Ascending aorta (tissue), 2 donors: ENCODE results near the gene SEC23A. TPM values are rescaled to one million over a fixed set of nuclear protein-coding genes. Genes with fewer than 3 reads are reported as not detected.

ENCODE experiments used
- DNase-seq, 2 donors: peaks; one replicate each; pipeline ENCODE4 v3.0.0-alpha.2; 2019; ENCODE audit warnings: low spot score in 2 of 2
- H3K27ac ChIP-seq, 2 donors: fragments of 200-600 bp; sonication (generic); one replicate each; pipeline ENCODE4 v1.5.1; 2016 to 2017; ENCODE audit warnings: mild to moderate bottlenecking in 1 of 2
- H3K27me3 ChIP-seq: fragments of 200-600 bp; sonication (generic); one replicate; pipeline ENCODE4 v1.5.1; 2017
- H3K36me3 ChIP-seq, 2 donors: fragments of 200-600 bp; sonication (generic); one replicate each; pipeline ENCODE4 v1.5.1; 2016
- H3K4me1 ChIP-seq, 2 donors: fragments of 200-600 bp; sonication (generic); one replicate each; pipeline ENCODE4 v1.5.1; 2016 to 2017; ENCODE audit warnings: mild to moderate bottlenecking in 1 of 2
- H3K4me3 ChIP-seq, 2 donors: fragments of 200-600 bp; sonication (generic); one replicate each; pipeline ENCODE4 v1.5.1; 2016 to 2017; ENCODE audit warnings: mild to moderate bottlenecking in 1 of 2
- H3K9me3 ChIP-seq, 2 donors: fragments of 200-600 bp; sonication (generic); one replicate each; pipeline ENCODE4 v1.5.1; 2016
- intact Hi-C: fragments of 100-400 bp; cut with DNase I; formaldehyde crosslinking; loops from one replicate; pipeline ENCODE4 v1.15.1; 2023
- total RNA-seq: library from RNA; depleted of rRNA; stranded (reverse); fragments of >200 nt; gene quantifications from one replicate; pipeline ENCODE4 v1.1.0, GENCODE V29; 2016
- TF ChIP-seq, protein P1 (sequence below), 3 experiments: fragments of 200-600 bp in 2 of 3; fragments of 450-650 bp in 1 of 3; sonication (generic) in 2 of 3; IDR thresholded peaks; one replicate each; pipeline ENCODE4 v1.5.1; 2016 to 2019; ENCODE audit warnings: antibody characterized with exemption in 3 of 3, mild to moderate bottlenecking in 1 of 3, moderate library complexity in 1 of 3

SEC23A gene
- total RNA-seq, 1 donor from 2014 or later: 74.8 TPM

DNA sequence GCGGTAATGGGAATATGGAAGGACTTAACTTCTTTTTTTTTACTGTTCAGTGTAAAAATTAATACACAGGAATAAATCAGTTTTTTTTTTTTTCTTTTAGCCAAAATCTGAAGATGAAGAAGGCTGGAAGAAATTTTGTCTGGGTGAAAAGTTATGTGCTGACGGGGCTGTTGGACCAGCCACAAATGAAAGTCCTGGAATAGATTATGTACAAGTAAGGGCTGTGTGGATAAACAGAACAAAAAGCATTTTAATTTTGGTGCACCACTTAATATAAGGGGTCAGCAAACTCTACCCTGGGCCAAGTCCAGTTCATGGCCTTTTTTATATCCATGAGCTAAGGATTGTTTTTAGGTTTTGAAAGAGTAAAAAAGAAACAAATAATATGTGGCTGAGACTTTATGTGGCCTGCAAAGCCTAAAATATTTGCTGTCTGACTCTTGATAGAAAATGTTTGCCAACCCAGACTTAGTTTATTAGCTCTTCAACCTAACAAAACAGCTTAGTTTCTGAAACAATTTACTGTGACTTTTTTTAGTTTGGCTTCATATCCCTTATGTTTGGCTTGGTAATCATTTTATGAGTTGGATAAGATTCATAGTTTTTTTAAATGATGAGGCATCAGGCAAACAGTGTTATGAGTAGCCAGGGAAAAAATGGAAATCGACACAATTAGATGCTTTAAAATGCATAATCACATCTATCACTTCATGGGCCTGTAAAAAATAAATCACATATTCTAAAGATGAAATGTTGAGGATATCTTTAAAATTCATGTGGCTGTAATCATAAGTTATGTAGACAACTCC lies 19.5 kb upstream of the SEC23A start:
- intact Hi-C loops: no loop called here
- TF ChIP-seq, protein P1, sequence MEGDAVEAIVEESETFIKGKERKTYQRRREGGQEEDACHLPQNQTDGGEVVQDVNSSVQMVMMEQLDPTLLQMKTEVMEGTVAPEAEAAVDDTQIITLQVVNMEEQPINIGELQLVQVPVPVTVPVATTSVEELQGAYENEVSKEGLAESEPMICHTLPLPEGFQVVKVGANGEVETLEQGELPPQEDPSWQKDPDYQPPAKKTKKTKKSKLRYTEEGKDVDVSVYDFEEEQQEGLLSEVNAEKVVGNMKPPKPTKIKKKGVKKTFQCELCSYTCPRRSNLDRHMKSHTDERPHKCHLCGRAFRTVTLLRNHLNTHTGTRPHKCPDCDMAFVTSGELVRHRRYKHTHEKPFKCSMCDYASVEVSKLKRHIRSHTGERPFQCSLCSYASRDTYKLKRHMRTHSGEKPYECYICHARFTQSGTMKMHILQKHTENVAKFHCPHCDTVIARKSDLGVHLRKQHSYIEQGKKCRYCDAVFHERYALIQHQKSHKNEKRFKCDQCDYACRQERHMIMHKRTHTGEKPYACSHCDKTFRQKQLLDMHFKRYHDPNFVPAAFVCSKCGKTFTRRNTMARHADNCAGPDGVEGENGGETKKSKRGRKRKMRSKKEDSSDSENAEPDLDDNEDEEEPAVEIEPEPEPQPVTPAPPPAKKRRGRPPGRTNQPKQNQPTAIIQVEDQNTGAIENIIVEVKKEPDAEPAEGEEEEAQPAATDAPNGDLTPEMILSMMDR (IDR thresholded peaks at IDR 0.05): no peak

DNA sequence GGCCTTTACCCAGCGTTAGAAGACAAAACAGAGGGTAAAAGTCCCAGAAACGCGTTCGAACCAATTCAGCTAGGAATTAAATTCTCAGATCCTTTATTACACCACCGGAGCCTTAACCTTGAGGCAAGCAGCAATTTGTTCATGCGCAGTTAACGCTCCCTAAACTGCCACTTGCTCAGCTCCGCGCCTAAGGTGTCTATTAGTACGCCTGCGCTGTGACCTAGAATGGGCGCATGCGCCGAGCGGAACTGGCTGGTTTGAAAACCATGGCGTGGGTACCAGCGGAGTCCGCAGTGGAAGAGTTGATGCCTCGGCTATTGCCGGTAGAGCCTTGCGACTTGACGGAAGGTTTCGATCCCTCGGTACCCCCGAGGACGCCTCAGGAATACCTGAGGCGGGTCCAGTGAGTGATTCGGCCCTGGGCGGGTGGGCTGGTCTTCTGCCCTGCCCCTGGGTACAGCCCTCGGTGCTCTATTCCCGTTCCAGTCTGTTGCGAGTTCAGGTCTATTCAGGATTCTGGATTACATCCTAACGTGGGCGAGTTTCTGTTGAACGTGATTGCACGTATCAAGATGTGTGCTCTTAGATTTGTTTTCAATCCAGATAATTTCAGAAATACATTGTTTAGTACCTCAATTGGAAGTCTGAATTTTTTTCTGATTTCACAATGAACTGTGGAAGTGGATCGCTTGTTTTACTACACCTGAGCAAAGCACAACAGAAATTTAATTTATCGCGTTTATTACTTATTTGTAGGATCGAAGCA lies 11.2 kb upstream of the SEC23A start, which contains the start of gene GEMIN2:
Gene GEMIN2, plus strand, starts transcription at position 251 of the 766 bp plus-strand sequence. Its CDS starts 16 bp downstream, at position 267.
- Histone ChIP-seq H3K36me3 (peaks cover 0 to 12% of the 10 kb centered on the region in 2 donors), H3K4me3 (peak within 1 kb of the TSS; percentile 75 to 80), H3K27me3 (no peaks in the 10 kb centered on the region), H3K4me1 (peaks cover 0 to 5% of the 10 kb centered on the region in 2 donors), H3K9me3 (no peaks in the 10 kb centered on the region), H3K27ac (peak within 1 kb of the TSS; percentile 24 to 66)
- TF ChIP-seq, protein P1 (IDR thresholded peaks at IDR 0.05): no peak
- intact Hi-C loops: loop anchor here (1.0 to 2.0 kb wide), 2 partner anchors 11 to 61 kb away; partner anchors contain the start of genes PNN and SEC23A
- DNase-seq: peak; percentile 77 to 97

More for the DNA sequence above, 19.5 kb upstream of the SEC23A start:
- H3K36me3 ChIP-seq: peaks cover 32 to 83% of the 10 kb centered on the region in 2 donors
- no peak for DNase-seq
- H3K4me1 ChIP-seq: no peaks in the 10 kb centered on the region
- H3K27me3 ChIP-seq: no peaks in the 10 kb centered on the region
- H3K27ac ChIP-seq: no peak overlapping the region
- no peak overlapping the region for H3K4me3 ChIP-seq
- no peaks in the 10 kb centered on the region for H3K9me3 ChIP-seq

DNA sequence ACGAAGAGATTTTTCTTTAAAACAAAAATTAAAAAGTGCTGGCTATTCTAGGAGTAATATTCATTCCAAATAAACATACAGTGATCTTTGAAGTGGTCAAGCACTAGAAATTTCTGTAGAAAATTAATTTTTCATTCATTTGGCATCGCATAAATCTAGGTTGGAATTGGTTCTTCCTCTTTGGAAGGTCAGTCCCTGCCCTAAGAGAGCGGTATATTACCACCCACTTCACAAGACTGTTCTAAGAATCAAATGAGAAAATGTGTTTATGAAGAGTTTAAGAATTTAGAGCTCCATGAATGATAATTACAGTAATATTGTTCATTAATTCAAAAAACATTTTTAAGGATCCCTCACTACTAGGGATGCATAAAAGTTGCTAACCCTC lies 10.6 kb upstream of the SEC23A start:
- H3K36me3 ChIP-seq: peaks cover 0 to 7% of the 10 kb centered on the region in 2 donors
- H3K4me3 ChIP-seq: peak overlapping the region; percentile 75 to 80
- TF ChIP-seq, protein P1 (IDR thresholded peaks at IDR 0.05): no peak
- H3K4me1 ChIP-seq: peaks cover 0 to 5% of the 10 kb centered on the region in 2 donors
- no peaks in the 10 kb centered on the region for H3K27me3 ChIP-seq
- H3K27ac ChIP-seq: peak overlapping the region; percentile 24 to 66
- intact Hi-C loops: loop anchor here (1.0 to 2.0 kb wide), 2 partner anchors 10 to 61 kb away; partner anchors contain the start of genes PNN and SEC23A
- no peak for DNase-seq
- H3K9me3 ChIP-seq: no peaks in the 10 kb centered on the region

DNA sequence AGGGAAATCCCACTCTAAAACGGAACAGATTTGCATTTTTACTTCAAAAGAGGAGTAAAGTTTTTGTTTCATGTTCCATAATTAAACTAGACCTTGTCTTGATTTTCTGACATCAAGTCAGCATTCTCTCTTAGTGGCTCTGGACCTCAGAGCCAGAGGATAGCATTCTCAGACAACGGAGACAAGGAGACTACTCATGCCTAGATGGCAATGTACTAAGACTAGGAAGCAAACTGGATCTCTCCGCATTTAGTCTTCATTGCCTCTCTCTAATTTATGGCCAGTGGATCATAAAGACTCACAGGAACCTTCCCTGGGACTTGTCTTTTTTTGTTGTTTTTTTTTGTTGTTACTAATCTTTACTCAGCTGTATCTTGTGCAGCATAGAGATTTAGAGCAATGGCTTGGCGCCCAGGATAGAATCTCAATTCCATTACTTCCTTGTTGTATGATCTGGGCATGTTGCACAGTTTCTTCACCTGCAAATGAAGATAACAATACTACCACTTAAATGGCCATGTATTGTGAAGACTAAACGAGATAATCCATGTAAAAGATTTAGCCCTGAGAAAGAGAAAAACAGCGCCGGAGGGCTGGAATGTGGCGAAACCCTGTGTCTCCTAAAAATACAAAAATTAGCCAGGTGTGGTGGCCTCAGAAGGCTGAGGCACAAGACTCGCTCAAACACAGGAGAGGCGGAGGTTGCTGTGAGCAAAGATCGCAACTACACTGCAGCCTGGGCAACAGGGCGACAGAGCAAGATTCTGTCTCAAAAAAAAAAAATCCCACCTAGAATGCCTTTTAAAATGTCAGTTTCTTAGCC lies 7.1 kb upstream of the SEC23A start:
- Histone ChIP-seq H3K36me3 (no peaks in the 10 kb centered on the region), H3K27ac (no peak overlapping the region), H3K27me3 (no peaks in the 10 kb centered on the region), H3K4me3 (no peak overlapping the region), H3K9me3 (no peaks in the 10 kb centered on the region), H3K4me1 (peaks cover 0 to 5% of the 10 kb centered on the region in 2 donors)
- intact Hi-C loops: loop anchor here (5.0 kb wide), 1 partner anchor 257 kb away; no protein-coding TSS in a partner anchor
- TF ChIP-seq, protein P1 (IDR thresholded peaks at IDR 0.05): no peak
- DNase-seq: no peak

DNA sequence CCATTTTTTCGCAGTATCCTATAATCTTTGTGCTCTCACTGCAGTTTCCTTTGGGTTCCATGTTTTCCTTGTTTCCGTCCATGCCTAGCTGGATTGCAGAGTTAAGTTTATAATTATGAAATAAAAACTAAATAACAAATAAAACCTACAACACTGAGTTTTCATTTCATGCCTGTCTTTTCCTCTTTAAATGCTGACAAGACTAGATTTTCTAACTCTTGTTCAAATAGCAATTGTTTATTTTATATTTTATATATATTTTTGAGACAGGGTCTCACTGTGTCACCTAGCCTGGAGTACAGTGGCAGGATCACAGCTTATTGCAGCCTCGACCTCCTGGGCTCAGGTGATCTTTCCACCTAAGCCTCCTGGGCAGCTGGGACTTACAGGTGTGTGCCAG lies 5.8 kb upstream of the SEC23A start:
- no peak overlapping the region for H3K4me3 ChIP-seq
- H3K27ac ChIP-seq: no peak overlapping the region
- DNase-seq: no peak
- peaks cover 0 to 10% of the 10 kb centered on the region in 2 donors for H3K4me1 ChIP-seq
- TF ChIP-seq, protein P1 (IDR thresholded peaks at IDR 0.05): no peak
- intact Hi-C loops: loop anchor here (5.0 kb wide), 1 partner anchor 259 kb away; no protein-coding TSS in a partner anchor
- no peaks in the 10 kb centered on the region for H3K36me3 ChIP-seq
- no peaks in the 10 kb centered on the region for H3K9me3 ChIP-seq
- H3K27me3 ChIP-seq: no peaks in the 10 kb centered on the region
